Kidney (tissue), 14 donors: ENCODE measurements around the gene RAPGEF4. TPM values are rescaled to one million over a fixed set of nuclear protein-coding genes. Genes with fewer than 3 reads are reported as not detected.

Source experiments
- DNase-seq, 5 donors: peaks; one replicate each; pipeline ENCODE4 v3.0.0-alpha.2; 2013 to 2020
- FAIRE-seq: peaks from 2 replicates; lab custom pipeline; 2012; peaks lifted over from hg19 to GRCh38; lab: Jason Lieb, UNC
- H3K27ac ChIP-seq, 2 donors: one replicate each; pipeline ENCODE4 v1.7.0; 2013; ENCODE audit warnings: low read depth in 2 of 2, low read length in 2 of 2, inconsistent platforms in 1 of 2
- H3K27me3 ChIP-seq: one replicate; pipeline ENCODE4 v1.7.1; 2013; ENCODE audit warnings: low read length, inconsistent platforms; ENCODE audit not compliant: control insufficient read depth, insufficient read depth
- H3K36me3 ChIP-seq, 3 donors: one replicate each; pipeline versions ENCODE4 v1.7.0 to v1.7.1; 2013; ENCODE audit warnings: low read length in 3 of 3, control low read depth in 1 of 3, inconsistent platforms in 1 of 3; ENCODE audit not compliant: insufficient read depth in 3 of 3, control insufficient read depth in 2 of 3
- H3K4me1 ChIP-seq, 3 donors: one replicate each; pipeline versions ENCODE4 v1.7.0 to v1.7.1; 2013; ENCODE audit warnings: low read length in 3 of 3, inconsistent platforms in 1 of 3, low read depth in 1 of 3; ENCODE audit not compliant: control insufficient read depth in 2 of 3, insufficient read depth in 2 of 3
- H3K4me3 ChIP-seq, 3 donors: one replicate each; pipeline versions ENCODE4 v1.7.0 to v1.8.1; 2013; ENCODE audit warnings: low read length in 3 of 3, control low read depth in 1 of 3, inconsistent platforms in 1 of 3
- H3K9ac ChIP-seq, 3 donors: one replicate each; pipeline versions ENCODE4 v1.7.0 to v1.7.1; 2013; ENCODE audit warnings: low read length in 3 of 3, control low read depth in 1 of 3, inconsistent platforms in 1 of 3
- H3K9me3 ChIP-seq, 3 donors: one replicate each; pipeline versions ENCODE4 v1.7.0 to v1.7.1; 2013; ENCODE audit warnings: low read length in 3 of 3, control low read depth in 1 of 3, inconsistent platforms in 1 of 3; ENCODE audit not compliant: control insufficient read depth in 2 of 3, insufficient read depth in 1 of 3
- intact Hi-C: fragments of 100-400 bp; cut with DNase I; formaldehyde crosslinking; loops from one replicate; pipeline ENCODE4 v1.11.1; 2022
- polyA plus RNA-seq: library from polyadenylated mRNA; stranded (reverse); fragments of 350-450 nt; fragmentation: Illumina TruSeq; extraction: RNeasy Lipid Tissue Mini Kit (QIAGEN cat#74804); gene quantifications from one replicate; pipeline ENCODE4 v1.2.3, GENCODE V29; 2014; ENCODE audit warnings: low read depth, low replicate concordance; ENCODE audit not compliant: insufficient read depth
- total RNA-seq: library from RNA; stranded (reverse); fragmentation: NEBNext Ultra II Directional; extraction: Animal tissue kit (Norgen Biotek cat#: 25700); gene quantifications from one replicate; pipeline ENCODE4 v1.2.1, GENCODE V29; 2021
- TF ChIP-seq, protein P1 (sequence below): IDR thresholded peaks from 3 replicates; pipeline ENCODE4 v1.5.1; 2012; ENCODE audit warnings: mild to moderate bottlenecking, moderate library complexity, borderline replicate concordance; ENCODE audit not compliant: insufficient read depth; ENCODE audit errors: extremely low read depth
- donor health status: control.
- donor health status: control.
- donor health status: control.
- donor health status: control.
- donor health status: control.
- donor health status: DM: yes; HTN: yes; CAD: no.
- donor health status: Normal renal cell carcinoma (clear cell type).

RAPGEF4 gene
- total and polyA plus RNA-seq, 2 donors from 2014 or later = 3.8 to 13.6 TPM

GRCh38 chr2:173050684-173051083 is 315.0 kb downstream of the RAPGEF4 start:
- Histone ChIP-seq H3K4me1 (no peaks in the 10 kb centered on the region), H3K4me3 (no peak overlapping the region), H3K27me3 (no peaks in the 10 kb centered on the region), H3K36me3 (no peaks in the 10 kb centered on the region), H3K9ac (no peak overlapping the region), H3K9me3 (no peaks in the 10 kb centered on the region), H3K27ac (no peak overlapping the region)
- FAIRE-seq (no peak), DNase-seq (no peak)
- intact Hi-C loops = no loop called here
- TF ChIP-seq, protein P1, sequence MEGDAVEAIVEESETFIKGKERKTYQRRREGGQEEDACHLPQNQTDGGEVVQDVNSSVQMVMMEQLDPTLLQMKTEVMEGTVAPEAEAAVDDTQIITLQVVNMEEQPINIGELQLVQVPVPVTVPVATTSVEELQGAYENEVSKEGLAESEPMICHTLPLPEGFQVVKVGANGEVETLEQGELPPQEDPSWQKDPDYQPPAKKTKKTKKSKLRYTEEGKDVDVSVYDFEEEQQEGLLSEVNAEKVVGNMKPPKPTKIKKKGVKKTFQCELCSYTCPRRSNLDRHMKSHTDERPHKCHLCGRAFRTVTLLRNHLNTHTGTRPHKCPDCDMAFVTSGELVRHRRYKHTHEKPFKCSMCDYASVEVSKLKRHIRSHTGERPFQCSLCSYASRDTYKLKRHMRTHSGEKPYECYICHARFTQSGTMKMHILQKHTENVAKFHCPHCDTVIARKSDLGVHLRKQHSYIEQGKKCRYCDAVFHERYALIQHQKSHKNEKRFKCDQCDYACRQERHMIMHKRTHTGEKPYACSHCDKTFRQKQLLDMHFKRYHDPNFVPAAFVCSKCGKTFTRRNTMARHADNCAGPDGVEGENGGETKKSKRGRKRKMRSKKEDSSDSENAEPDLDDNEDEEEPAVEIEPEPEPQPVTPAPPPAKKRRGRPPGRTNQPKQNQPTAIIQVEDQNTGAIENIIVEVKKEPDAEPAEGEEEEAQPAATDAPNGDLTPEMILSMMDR = no peak

DNA sequence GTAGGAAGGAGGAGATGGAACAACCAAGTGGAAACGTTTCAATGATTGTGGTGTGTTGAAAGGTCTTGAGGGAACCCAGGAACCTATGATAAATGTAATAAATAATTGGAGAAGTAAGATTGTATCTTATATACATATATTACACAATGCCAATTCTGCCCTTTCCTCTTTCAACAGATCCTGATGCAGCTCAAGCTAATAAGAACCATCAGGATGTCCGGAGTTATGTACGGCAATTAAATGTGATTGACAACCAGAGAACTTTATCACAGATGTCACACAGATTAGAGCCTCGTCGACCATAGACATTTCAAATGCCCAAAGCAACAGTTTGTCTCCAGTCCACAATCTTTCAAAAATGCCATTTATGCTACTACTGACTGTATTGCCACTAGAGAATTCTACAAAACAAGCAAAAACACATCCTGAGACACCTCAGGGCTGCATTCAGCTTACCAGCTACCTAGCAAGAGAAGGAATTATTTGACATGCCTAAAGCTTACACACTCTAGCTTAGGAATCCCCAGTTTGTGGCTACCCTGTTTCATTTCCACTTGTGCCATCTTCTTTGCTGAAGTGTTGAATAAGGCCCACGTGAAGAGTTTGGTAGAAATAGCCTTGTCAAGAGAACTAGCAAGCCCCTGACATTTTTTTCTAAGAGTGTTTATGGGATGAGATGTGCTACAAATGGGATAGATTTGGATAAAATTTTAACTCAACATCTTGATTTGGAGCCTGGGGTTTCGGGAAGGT is 316.0 kb downstream of the RAPGEF4 start:
- no peaks in the 10 kb centered on the region for H3K27me3 ChIP-seq
- H3K4me1 ChIP-seq = no peaks in the 10 kb centered on the region
- H3K9me3 ChIP-seq = no peaks in the 10 kb centered on the region
- TF ChIP-seq, protein P1 = no peak
- H3K4me3 ChIP-seq = no peak overlapping the region
- H3K27ac ChIP-seq = no peak overlapping the region
- FAIRE-seq = no peak
- intact Hi-C loops = no loop called here
- DNase-seq = no peak
- H3K9ac ChIP-seq = no peak overlapping the region
- no peaks in the 10 kb centered on the region for H3K36me3 ChIP-seq

GRCh38 chr2:173053043-173053699 is 317.5 kb downstream of the RAPGEF4 start:
- TF ChIP-seq, protein P1 = no peak
- FAIRE-seq = no peak
- H3K4me3 ChIP-seq = no peak overlapping the region
- no peaks in the 10 kb centered on the region for H3K36me3 ChIP-seq
- H3K9me3 ChIP-seq = no peaks in the 10 kb centered on the region
- no peak overlapping the region for H3K9ac ChIP-seq
- no peaks in the 10 kb centered on the region for H3K27me3 ChIP-seq
- H3K27ac ChIP-seq = no peak overlapping the region
- intact Hi-C loops = no loop called here
- H3K4me1 ChIP-seq = no peaks in the 10 kb centered on the region
- no peak for DNase-seq
